GM21390 (cell line): ENCODE data around the gene VRTN.

ENCODE experiments used
- ATAC-seq: cut with Tn5 transposase; IDR thresholded peaks from one replicate; pipeline ENCODE4 v1.9.1; 2021; ENCODE audit not compliant: unreplicated experiment

The VRTN gene

DNA sequence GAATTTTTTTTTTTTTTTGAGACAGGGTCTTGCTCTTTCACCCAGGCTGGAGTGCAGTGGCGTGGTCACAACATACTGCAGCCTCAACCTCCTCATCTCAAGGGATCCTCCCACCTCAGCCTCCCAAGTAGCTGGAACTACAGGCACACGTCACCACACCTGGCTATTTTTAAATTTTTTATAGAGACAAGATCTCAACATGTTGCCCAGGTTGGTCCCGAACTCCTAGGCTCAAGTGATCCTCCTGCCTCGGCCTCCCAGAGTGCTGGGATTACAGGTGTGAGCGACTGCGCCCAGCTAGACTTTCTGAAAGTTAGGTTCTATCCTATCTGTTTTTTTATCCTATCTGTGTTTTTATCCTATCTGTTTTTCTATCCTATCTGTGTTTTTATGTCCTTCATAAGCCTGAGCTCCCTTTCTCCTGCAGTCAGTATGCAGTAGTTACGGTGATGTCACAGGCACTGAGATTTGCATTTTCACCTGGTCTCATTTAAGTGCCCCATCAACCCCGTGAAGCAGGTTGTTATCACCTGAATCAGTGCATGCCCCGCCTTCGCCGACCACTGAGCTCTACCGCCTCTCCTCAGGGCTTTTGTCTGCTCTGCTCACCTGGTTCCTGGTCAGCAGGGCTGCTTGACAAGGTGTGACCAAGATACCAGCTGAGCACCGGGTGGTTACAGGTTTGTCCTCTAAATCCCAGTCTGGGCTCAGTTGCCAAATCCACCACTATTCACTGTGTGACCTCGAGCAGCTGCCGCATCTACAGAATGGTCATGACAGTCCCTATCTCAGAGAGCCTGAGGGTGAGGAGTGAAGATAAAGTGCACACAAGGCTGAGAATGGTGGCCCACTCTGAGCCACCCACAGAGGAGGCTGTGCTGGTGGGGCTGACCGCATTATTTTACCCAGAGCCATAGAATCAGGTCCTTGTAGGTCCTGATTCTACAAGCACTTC lies 44.6 kb downstream of the VRTN start:
- no peak for ATAC-seq

DNA sequence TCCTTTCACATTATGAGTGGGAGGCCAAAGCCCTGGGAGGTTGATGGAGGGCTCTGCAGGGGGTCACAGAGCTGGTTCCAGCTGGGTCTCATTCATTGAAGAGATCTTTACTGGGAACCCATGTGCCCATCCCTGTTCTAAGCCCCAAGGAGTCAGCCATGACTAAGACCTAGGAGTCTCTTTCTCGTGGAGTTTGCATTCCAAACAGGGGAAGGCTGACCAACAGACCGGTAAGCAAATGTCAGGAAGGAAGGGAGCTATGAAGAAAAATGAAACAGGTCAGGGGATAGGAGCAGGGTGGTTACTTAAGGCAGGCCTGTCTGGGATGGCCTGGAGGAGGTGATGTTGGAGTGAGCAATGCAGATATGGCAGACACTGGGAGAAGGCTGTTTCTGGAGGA lies 46.3 kb downstream of the VRTN start:
- no peak for ATAC-seq

DNA sequence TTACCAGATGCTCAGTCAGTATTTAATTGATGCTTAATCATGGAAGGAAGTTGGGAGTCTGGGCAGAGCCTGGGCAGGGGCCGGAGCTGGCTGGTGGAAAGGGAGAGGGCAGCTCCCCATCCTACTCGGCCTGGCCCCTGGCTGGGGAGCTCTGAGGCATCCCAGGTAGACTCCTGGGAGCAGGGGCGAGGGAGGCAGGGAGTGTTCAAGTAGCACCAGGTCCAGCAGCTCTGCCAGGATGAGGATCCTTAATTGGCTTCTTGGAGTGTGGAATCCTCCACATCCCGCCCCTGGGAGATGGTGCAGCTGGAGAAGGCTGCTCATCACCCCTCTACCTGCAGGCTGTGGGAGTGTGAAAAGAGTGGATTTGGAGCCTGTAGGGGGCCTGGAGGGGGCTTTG lies 46.8 kb downstream of the VRTN start:
- ATAC-seq: no peak

DNA sequence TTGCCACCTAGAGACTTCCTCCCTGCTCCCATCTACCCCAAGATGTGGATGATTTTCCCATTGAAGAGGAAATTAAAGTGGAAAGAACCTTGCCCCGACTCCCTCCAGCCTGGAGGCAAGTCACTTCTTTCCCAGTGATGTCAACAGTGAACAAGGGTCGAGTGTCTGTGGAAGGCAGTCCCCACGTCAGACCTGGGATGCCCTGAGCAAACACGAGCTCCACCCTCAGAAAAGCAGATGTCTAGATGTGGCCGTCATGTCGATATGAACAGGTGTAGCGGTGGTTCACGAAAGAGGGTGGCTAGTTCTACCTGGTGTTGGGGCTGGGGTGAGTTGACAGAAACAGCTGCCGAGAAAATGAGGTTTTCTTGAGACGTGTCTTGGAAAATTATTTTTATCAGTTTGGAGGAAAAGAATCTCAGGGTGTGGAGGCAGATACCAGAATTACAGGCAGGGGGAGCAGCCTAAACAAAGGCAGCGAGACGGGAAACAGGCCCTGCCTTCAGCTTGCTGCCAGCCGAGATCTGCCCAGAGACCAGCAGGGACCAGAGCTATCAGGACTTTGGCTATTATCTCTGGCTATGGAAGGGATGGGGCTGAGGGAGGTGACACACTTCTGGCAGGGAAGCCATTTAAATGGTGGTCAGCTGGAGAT lies 51.9 kb downstream of the VRTN start:
- ATAC-seq: no peak

DNA sequence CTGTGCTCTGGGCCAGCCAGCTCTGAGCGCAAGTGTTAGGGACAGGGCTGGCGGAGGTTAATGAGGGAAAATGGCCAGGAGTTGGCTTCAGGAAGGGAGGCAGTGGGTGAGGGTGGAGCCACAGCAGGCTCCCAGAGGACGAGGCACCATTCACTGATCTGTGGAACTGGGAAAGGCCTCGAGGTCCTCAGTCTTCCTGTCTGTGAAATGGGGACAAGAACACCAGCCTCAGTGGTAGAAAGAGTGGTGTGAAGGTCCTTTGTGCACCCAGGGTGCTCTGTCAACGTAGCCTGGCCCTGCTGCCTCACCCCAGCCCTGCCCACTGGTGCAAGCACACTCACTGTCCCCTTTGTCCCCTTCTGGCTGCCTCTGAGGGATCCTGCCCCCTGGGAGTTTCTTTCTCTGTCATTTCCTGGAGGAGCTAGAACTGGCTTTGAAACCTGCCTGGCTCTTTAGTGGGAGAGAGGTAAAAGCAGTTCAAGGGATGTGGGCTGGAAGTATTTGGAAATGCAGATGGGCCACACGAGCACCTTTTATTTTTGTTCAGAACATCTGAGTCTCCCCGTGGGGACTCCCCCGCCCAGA lies 52.7 kb downstream of the VRTN start:
- no peak for ATAC-seq

DNA sequence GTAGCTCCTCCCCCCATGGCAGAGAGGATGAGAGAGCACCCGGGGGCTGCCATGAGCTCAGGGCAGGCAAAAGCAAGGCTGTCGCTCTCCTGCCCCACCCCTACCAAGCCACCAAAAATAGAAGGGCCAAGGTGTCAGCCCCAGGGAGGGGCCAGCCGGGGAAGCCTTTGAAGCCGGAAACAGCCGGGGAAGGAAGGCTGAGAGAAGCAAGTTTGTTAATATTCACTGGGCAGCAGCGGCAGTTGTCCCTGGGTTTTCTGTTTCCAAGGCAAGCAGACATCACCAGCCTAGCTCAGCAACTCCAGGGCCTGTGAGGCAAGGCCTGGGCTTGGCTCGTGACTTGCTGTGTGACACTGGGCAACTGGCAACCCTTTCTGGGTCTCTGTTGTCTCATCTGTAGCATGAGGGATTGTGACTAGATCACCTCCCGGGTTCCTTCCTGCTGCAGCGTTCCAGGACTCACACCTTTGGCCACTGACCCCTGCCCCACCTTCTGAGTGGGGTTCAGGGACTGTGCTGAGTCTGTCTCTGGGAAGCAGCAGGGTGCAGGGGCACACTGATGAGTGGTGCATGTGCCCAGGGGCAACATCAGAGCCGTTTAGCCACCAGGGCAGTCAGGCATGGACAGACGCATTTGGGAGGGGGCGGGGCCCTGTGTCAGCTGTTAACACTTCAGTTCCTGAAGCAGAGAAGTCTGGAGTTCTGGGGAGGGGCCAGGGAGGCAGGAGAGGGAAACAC lies 53.4 kb downstream of the VRTN start:
- peak; percentile 78 for ATAC-seq

DNA sequence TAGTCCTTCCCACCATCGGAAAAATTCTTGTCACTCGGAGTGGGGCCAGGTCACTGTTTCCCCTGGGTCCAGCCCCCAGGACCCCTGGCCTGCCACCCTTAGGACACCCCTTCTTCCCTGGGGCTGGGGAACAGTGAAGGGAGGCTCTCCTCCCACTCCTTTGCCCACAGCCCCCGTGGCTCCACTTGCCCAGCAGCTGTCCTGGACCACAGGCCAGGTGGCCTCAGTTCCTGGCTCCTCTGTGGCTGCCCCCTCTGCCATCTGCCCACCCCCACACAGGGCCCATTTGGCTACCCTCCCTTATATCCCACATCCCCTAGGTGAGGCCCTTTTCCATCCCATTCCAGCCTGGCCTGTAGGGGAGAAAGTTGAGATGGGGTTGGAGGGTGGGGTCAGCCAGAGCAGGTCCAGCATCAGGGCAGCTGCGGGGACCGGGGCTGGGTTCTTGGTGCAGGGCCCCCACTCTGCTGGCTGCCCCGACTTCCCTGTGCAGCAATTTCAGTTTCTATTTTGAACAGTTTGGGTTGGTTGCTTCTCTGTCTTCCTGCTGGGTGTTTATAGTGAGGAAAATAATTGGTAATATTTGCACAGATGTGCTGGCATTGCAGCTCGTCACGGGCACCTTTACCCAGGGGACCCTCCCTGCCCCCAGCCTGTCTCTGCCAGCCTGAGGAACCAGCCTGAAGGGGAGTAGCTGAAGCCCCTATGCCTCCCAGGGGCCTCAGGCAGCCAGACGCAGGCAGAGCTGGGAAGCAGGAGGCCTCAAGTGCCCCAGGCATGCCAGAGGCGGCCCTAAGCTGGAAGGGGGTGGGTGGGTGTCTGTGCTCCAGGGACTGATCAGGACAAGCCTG lies 54.4 kb downstream of the VRTN start:
- ATAC-seq: no peak

DNA sequence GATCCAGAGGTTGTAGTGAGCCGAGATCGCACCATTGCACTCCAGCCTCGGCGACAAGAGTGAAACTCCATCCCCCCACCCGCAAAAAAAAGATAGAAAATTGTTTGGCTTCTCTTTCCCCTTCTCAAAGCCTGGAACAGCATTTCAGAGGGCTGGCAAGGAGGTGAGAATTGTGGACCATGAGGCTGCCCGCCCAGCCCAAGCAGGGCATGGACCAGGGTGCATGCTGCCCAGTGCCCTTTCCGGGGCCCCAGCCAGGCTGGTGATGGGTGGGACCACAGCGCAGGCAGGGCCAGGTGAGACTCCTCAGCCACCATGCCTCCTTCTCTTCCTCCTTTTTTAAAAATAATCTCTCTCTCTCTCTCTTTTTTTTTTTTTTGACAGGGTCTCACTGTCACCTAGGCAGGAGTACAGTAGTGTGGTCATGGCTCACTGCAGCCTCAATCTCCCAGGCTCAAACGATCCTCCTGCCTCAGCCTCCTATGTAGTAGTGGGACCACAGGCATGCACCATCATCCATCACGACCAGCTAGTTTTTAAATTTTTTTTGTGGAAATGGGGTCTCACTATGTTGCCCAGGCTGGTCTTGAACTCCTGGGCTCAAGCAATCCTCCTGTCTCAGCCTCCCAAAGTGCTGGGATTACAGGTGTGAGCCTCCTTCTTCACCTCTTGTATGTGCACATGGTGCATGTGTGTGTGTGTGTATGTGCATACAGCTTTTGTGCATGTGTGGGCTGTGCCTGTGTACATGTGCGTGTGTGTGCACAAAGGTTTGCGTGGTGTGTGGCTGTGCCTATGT lies 55.5 kb downstream of the VRTN start:
- no peak for ATAC-seq

DNA sequence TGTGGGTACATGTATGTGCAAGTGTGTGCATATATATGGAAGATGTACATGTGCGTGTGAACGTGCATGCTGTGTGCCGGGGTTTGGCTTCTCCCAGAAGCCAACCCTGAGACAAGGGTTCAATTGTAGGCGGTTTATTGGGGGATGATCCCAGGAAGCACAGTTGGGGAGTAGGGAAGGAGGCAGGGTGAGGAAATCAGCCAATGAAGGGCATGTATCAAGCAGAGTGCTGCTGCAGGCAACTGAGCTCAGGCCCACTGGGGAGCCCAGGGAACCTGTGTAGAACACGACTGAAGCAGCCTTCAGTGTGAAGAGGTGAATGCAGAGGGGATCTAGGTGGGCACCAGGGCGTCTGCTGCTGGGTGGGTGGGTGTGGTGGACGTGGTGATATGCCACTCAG lies 56.2 kb downstream of the VRTN start:
- no peak for ATAC-seq

DNA sequence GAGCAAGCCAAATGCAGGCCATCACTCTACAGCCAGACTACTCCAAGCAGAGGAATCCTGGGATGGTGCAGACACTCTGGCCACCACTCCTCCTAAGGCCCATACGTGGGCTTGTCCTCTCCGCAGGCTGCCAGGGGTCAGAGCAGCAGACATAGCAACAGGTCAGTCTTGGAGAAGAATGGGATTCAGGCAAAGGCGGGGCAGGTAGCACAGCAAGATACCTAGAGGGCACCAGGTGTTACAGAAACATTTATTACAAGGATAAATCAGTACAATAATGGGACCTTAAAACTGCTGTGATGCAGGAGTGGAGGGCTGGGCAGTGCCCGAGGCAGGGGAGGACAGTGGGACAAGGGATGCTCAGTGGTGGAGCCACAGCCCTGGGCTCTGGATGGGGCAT lies 57.4 kb downstream of the VRTN start:
- no peak for ATAC-seq

DNA sequence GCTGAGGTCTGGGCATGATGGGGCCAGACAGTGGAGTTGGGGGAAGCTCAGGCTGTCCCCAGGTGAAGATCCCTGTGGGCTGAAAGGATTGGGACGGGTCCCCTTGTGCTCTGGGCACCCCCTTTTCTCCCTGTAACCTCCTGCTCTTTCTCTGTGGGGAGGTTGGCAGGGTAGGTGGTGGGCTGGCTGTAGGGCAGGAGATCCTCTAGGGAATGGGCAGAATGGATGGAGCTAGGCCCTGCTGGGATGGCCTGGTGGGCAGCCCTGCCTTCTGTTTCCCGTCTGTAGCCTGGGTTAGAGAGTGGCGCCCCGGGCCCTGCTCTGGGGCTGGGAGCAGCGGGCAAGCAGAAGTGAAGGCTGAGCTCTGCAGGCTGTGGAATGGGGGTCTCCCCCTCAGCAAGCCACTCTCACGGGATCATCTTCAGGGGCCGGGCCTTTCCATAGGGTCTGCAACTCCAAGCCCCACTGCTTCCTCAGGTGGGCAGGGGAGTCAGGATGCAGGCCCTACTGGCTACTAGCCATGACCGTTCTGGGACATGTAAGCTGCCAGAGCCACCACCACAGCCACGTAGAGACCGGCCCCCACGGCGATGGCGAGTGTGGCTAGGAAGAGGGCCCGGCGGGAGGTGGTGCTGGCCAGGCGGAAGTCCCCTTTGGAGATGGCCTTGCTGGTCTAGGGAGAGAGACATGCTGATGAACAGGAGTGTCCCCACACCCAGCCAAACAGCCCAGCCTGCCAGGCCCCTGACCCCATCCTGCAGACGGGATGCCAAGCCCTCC lies 58.9 kb downstream of the VRTN start:
- ATAC-seq: no peak

DNA sequence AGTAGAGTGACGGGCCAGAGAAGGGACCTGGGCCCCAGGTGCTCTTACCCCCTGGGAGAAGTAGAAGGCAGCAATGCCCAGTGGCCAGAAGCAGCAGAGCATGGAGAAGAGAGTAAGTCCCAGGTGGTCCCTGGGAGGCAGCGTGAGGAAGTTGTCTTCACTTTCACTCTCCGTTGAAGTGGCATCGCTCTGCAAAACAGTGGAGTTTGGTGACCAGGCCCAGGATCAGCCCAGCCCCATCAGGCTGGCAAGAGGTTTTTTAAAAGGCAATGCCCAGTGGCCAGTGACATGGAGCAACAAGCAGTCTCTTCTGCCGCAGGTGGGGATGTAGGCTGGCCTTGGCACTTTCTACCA lies 59.5 kb downstream of the VRTN start:
- no peak for ATAC-seq

DNA sequence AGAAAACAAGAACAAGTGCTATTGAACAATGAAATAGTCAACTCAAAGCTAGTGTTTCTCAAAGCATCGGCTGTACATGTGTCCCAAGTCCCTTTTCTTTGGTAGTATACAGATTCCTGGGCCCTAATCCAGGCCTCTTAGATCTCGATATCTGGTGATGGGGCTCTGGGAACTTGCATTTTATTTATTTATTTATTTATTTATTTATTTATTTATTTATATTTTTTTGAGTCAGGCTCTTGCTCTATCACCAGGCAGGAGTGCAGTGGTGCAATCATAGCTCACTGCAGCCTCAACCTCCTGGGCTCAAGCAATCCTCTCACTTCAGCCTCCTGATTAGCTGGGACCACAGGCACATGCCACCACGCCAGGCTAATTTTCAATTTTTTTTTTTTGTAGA lies 60.6 kb downstream of the VRTN start:
- no peak for ATAC-seq

DNA sequence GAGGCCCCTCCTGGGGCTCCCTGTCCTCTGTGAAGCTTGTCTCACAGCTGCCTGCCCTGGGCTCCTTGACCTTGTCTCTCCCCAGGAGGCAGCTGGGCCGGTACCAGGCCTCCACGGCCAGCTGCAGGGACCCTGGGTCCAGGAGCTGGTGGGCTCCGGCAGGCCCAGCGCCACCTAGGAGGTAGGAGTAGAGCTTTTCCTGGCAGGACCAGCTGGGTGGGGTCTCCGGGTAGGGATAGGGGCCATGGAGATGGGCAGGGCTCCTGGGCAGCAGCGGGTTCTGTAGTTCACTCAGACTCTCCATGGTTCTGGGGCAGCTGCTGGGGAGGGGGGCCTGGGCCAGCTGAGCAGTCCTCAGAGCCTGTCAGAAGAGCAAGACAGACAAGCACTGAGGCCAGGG lies 61.2 kb downstream of the VRTN start:
- no peak for ATAC-seq
